Measurements from ENCODE around the gene NEGR1. TPM values are rescaled to one million over a fixed set of nuclear protein-coding genes. Genes with fewer than 3 reads are reported as not detected.

Gene NEGR1
- total RNA-seq, 1 donor from 2014 or later = 0.16 TPM

GRCh38 chr1:71843012-71843411, 439.3 kb downstream of the NEGR1 start:
- no peak for ATAC-seq

- ATAC-seq = no peak
Observed at GRCh38 chr1:71839876-71840275, 442.5 kb downstream of the NEGR1 start.

- no peak for ATAC-seq
Observed at GRCh38 chr1:71836904-71837303, 445.4 kb downstream of the NEGR1 start.

GRCh38 chr1:71835442-71835813, 446.9 kb downstream of the NEGR1 start:
- ATAC-seq = no peak

GRCh38 chr1:71834601-71835441, 447.5 kb downstream of the NEGR1 start:
- ATAC-seq = no peak

- no peak for ATAC-seq
Observed at GRCh38 chr1:71831646-71832045, 450.7 kb downstream of the NEGR1 start.

GRCh38 chr1:71829346-71829745, 453.0 kb downstream of the NEGR1 start:
- ATAC-seq = no peak

- no peak for ATAC-seq
Observed at GRCh38 chr1:71828431-71829012, 453.8 kb downstream of the NEGR1 start.

GRCh38 chr1:71823708-71824305, 458.5 kb downstream of the NEGR1 start:
- ATAC-seq = no peak

GRCh38 chr1:71817028-71817427, 465.3 kb downstream of the NEGR1 start:
- ATAC-seq = no peak

GRCh38 chr1:71809085-71809484, 473.3 kb downstream of the NEGR1 start:
- ATAC-seq = no peak

- ATAC-seq = no peak
Observed at GRCh38 chr1:71804140-71804539, 478.2 kb downstream of the NEGR1 start.

GRCh38 chr1:71796006-71796405, 486.3 kb downstream of the NEGR1 start:
- ATAC-seq = no peak

GRCh38 chr1:71792264-71792663, 490.1 kb downstream of the NEGR1 start:
- ATAC-seq = no peak

- no peak for ATAC-seq
Observed at GRCh38 chr1:71788113-71788512, 494.2 kb downstream of the NEGR1 start.

GRCh38 chr1:71787699-71788098, 494.6 kb downstream of the NEGR1 start:
- no peak for ATAC-seq

- ATAC-seq = no peak
Observed at GRCh38 chr1:71786218-71786617, 496.1 kb downstream of the NEGR1 start.

- no peak for ATAC-seq
Observed at GRCh38 chr1:71785450-71785849, 496.9 kb downstream of the NEGR1 start.

GRCh38 chr1:71785000-71785399, 497.3 kb downstream of the NEGR1 start:
- ATAC-seq = no peak

- ATAC-seq = no peak
Observed at GRCh38 chr1:71784241-71784640, 498.1 kb downstream of the NEGR1 start.

- ATAC-seq = no peak
Observed at GRCh38 chr1:71783071-71783470, 499.3 kb downstream of the NEGR1 start.

GRCh38 chr1:71781450-71781849, 500.9 kb downstream of the NEGR1 start:
- no peak for ATAC-seq

GRCh38 chr1:71780681-71781080, 501.7 kb downstream of the NEGR1 start:
- ATAC-seq = no peak

- no peak for ATAC-seq
Observed at GRCh38 chr1:71778940-71779339, 503.4 kb downstream of the NEGR1 start.
